GM18858 (cell line): ENCODE measurements around the gene QSOX2.

Source experiments
- ATAC-seq: cut with Tn5 transposase; IDR thresholded peaks from one replicate; pipeline ENCODE4 v1.9.1; 2021; ENCODE audit not compliant: unreplicated experiment

The QSOX2 gene

GRCh38 chr9:136265561-136266355, 20.1 kb upstream of the QSOX2 start:
- ATAC-seq, result no peak

- no peak for ATAC-seq
These were observed 19.1 kb upstream of the QSOX2 start for GRCh38 chr9:136264441-136265405.

- ATAC-seq, result no peak
These were observed 18.4 kb upstream of the QSOX2 start for GRCh38 chr9:136264031-136264430.

- ATAC-seq, result no peak
These were observed 17.1 kb upstream of the QSOX2 start for GRCh38 chr9:136262671-136263178.

GRCh38 chr9:136261686-136262430, 16.2 kb upstream of the QSOX2 start:
- ATAC-seq, result no peak

GRCh38 chr9:136260936-136261472, 15.4 kb upstream of the QSOX2 start:
- ATAC-seq, result no peak

GRCh38 chr9:136260521-136260920, 14.9 kb upstream of the QSOX2 start:
- ATAC-seq, result no peak

- no peak for ATAC-seq
These were observed 14.2 kb upstream of the QSOX2 start for GRCh38 chr9:136259836-136260235.

GRCh38 chr9:136259517-136259813, 13.9 kb upstream of the QSOX2 start:
- no peak for ATAC-seq

- ATAC-seq, result no peak
These were observed 13.3 kb upstream of the QSOX2 start for GRCh38 chr9:136258786-136259516.

- no peak for ATAC-seq
These were observed 12.7 kb upstream of the QSOX2 start for GRCh38 chr9:136258299-136258625.

GRCh38 chr9:136257381-136258298, 12.0 kb upstream of the QSOX2 start:
- no peak for ATAC-seq

GRCh38 chr9:136255896-136256890, 10.6 kb upstream of the QSOX2 start:
- no peak for ATAC-seq

GRCh38 chr9:136255166-136255538, 9.5 kb upstream of the QSOX2 start:
- ATAC-seq, result no peak

- ATAC-seq, result no peak
These were observed 9.0 kb upstream of the QSOX2 start for GRCh38 chr9:136254381-136255165.

GRCh38 chr9:136253246-136254130, 7.9 kb upstream of the QSOX2 start:
- no peak for ATAC-seq
